Naive thymus-derived CD4-positive, alpha-beta T cell (primary cell): ENCODE results near the gene ZACN. TPM values are rescaled to one million over a fixed set of nuclear protein-coding genes. Genes with fewer than 3 reads are reported as not detected.

ENCODE experiments used
- ATAC-seq: fragments of 150-1000 bp; cut with Tn5 transposase; 2 replicates; pipeline ENCODE4 v1.10.0; 2021; ENCODE audit warnings: mild to moderate bottlenecking, moderate library complexity
- CTCF ChIA-PET: fragments of 350-600 bp; sonication (Branson Sonifier 250); formaldehyde crosslinking; loops from one replicate; lab custom pipeline; 2021; ENCODE audit warnings: antibody characterized with exemption; lab: Charles Lee
- POLR2A ChIA-PET: fragments of 350-600 bp; sonication (Branson Sonifier 250); formaldehyde crosslinking; loops from one replicate; lab custom pipeline; 2021; ENCODE audit warnings: antibody characterized with exemption, inconsistent platforms; lab: Charles Lee
- DNase-seq, 9 donors: peaks; one replicate each; pipeline versions ENCODE4 v3.0.0 to v3.0.0-alpha.2; 2020 to 2022; ENCODE audit warnings: mixed read lengths in 1 of 9
- H3K27ac ChIP-seq: one replicate; pipeline ENCODE4 v1.7.0; 2013; ENCODE audit warnings: mild to moderate bottlenecking, low read depth, low read length, moderate library complexity
- H3K27me3 ChIP-seq, 2 donors: one replicate each; pipeline ENCODE4 v1.7.0; 2013; ENCODE audit warnings: low read length in 2 of 2, mild to moderate bottlenecking in 2 of 2, moderate library complexity in 2 of 2; ENCODE audit not compliant: control insufficient read depth in 2 of 2, insufficient read depth in 2 of 2
- H3K36me3 ChIP-seq, 3 experiments: 1 replicate in 2 of 3; 2 replicates in 1 of 3; pipeline ENCODE4 v1.7.0; 2013; ENCODE audit warnings: low read length in 3 of 3, mild to moderate bottlenecking in 3 of 3, moderate library complexity in 1 of 3; ENCODE audit not compliant: insufficient read depth in 3 of 3, control insufficient read depth in 2 of 3
- H3K4me1 ChIP-seq, 2 donors: one replicate each; pipeline ENCODE4 v1.7.0; 2013; ENCODE audit warnings: low read length in 2 of 2, mild to moderate bottlenecking in 2 of 2, moderate library complexity in 1 of 2; ENCODE audit not compliant: control insufficient read depth in 2 of 2, insufficient read depth in 2 of 2
- H3K4me3 ChIP-seq: 2 replicates; pipeline ENCODE4 v1.7.0; 2013; ENCODE audit warnings: mild to moderate bottlenecking, low read length
- H3K9me3 ChIP-seq, 3 experiments: 1 replicate in 2 of 3; 2 replicates in 1 of 3; pipeline ENCODE4 v1.7.0; 2013; ENCODE audit warnings: low read length in 3 of 3; ENCODE audit not compliant: control insufficient read depth in 2 of 3
- H3K27ac Mint-ChIP-seq, 9 donors: one replicate each; pipeline ENCODE4 v1.8.0; 2020 to 2022; ENCODE audit warnings: mixed read lengths in 9 of 9, mild to moderate bottlenecking in 8 of 9, moderate library complexity in 5 of 9, inconsistent platforms in 2 of 9
- H3K27me3 Mint-ChIP-seq, 5 donors: one replicate each; pipeline ENCODE4 v1.8.0; 2021 to 2022; ENCODE audit warnings: mixed read lengths in 5 of 5, mild to moderate bottlenecking in 1 of 5
- H3K36me3 Mint-ChIP-seq, 5 donors: one replicate each; pipeline ENCODE4 v1.8.0; 2020 to 2022; ENCODE audit warnings: mixed read lengths in 5 of 5, mild to moderate bottlenecking in 3 of 5, inconsistent platforms in 1 of 5
- H3K4me1 Mint-ChIP-seq, 7 donors: one replicate each; pipeline ENCODE4 v1.8.0; 2020 to 2022; ENCODE audit warnings: mixed read lengths in 7 of 7, mild to moderate bottlenecking in 3 of 7, inconsistent platforms in 1 of 7
- H3K4me3 Mint-ChIP-seq, 10 donors: one replicate each; pipeline ENCODE4 v1.8.0; 2020 to 2022; ENCODE audit warnings: mild to moderate bottlenecking in 10 of 10, mixed read lengths in 10 of 10, moderate library complexity in 6 of 10, inconsistent platforms in 2 of 10
- H3K9me3 Mint-ChIP-seq, 11 donors: one replicate each; pipeline ENCODE4 v1.8.0; 2020 to 2022; ENCODE audit warnings: mixed read lengths in 11 of 11, mild to moderate bottlenecking in 4 of 11, inconsistent platforms in 1 of 11, moderate library complexity in 1 of 11
- intact Hi-C, 2 donors: fragments of 100-400 bp; cut with micrococcal nuclease; formaldehyde crosslinking; loops; one replicate each; pipeline ENCODE4 v1.15.1; 2023
- polyA plus RNA-seq, 2 donors: library from polyadenylated mRNA; unstranded; fragments of 300-500 nt; fragmentation: Illumina TruSeq; gene quantifications; one replicate each; pipeline ENCODE4 v1.2.3, GENCODE V29; 2021
- total RNA-seq, 6 experiments: library from RNA in 5 of 6; stranded (reverse) in 5 of 6; gene quantifications; 1 replicate in 5 of 6; 2 replicates in 1 of 6; pipeline ENCODE4 v1.2.3 and lab custom pipeline; 2021 to 2026

Gene ZACN
- total and polyA plus RNA-seq, 7 experiments from 2014 or later, result 0.24 to 4.6 (median 0.72) TPM; not detected in 1

DNA sequence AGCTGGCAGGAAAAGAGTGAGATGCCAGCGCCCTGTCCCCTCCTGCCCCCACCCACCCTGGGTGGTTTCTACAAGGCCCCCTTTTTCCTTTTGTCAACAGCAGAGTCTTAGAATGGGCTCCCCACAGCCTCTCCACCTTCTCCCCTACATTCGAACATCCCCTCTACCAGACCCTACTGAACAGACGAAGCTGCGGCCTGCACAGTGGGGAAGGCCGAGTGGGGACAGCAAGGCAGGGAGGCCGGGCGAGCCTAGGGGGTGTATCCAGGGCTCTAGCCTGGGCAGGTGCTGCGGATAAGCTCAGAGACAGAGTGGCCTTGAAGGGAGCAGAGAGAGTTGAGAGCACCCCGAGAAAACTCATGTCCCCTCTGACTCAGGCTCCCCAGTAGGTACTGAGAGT lies 7.4 kb downstream of the ZACN start:
- Mint-ChIP-seq H3K36me3 (peaks cover 0 to 22% (median 5%) of the 10 kb centered on the region in 5 donors), H3K27ac (peak overlapping the region in 1 of 9 donors; percentile 60), H3K4me3 (no peak overlapping the region), H3K27me3 (no peaks in the 10 kb centered on the region), H3K4me1 (peaks cover 0 to 4% (median 4%) of the 10 kb centered on the region in 7 donors), H3K9me3 (peaks cover 0 to 1% (median 0%) of the 10 kb centered on the region in 11 donors)
- H3K9me3 ChIP-seq, result no peaks in the 10 kb centered on the region
- ATAC-seq (no peak), DNase-seq (no peak)
- H3K4me3 ChIP-seq, result no peak overlapping the region
- no peaks in the 10 kb centered on the region for H3K27me3 ChIP-seq
- peaks cover 4 to 90% (median 24%) of the 10 kb centered on the region in 3 experiments for H3K36me3 ChIP-seq
- H3K27ac ChIP-seq, result no peak overlapping the region
- H3K4me1 ChIP-seq, result no peaks in the 10 kb centered on the region
- intact Hi-C loops, result no loop called here
- ChIA-PET CTCF (interaction anchor here (0.8 kb wide), 1 partner anchor 215 kb away, joined by 3 read pairs; no protein-coding TSS in a partner anchor), POLR2A (interaction anchor here (0.7 kb wide), 1 partner anchor 207 kb away, joined by 3 read pairs; no protein-coding TSS in a partner anchor)

DNA sequence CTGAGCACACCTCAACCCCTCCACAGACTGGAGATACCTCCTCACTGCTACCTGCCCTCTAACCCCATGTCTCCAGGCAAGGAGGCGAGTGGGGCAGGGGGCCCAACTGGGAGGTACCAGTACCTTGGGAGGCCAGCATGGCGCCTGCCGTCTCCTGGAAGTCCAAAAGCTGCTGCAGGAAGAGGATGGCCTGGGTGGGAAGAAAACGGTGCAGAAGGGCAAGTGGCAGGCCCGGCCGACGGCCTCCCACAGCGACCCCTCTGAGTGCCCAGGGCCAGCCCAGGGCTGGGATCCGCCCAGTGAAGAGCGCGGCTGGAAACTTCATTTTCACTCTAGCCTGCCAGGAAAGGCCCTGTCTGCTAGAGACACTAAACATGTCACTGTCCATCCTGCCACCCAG lies 8.5 kb downstream of the ZACN start:
- Mint-ChIP-seq H3K4me3 (no peak overlapping the region), H3K36me3 (peaks cover 0 to 27% (median 11%) of the 10 kb centered on the region in 5 donors), H3K4me1 (peaks cover 0 to 11% (median 6%) of the 10 kb centered on the region in 7 donors), H3K27ac (no peak overlapping the region), H3K27me3 (no peaks in the 10 kb centered on the region), H3K9me3 (peaks cover 0 to 1% (median 0%) of the 10 kb centered on the region in 11 donors)
- ChIA-PET POLR2A (no interaction called here), CTCF (no interaction called here)
- Histone ChIP-seq H3K4me3 (no peak overlapping the region), H3K27ac (no peak overlapping the region), H3K36me3 (peaks cover 4 to 99% (median 24%) of the 10 kb centered on the region in 3 experiments), H3K9me3 (no peaks in the 10 kb centered on the region), H3K27me3 (no peaks in the 10 kb centered on the region), H3K4me1 (no peaks in the 10 kb centered on the region)
- no peak for ATAC-seq
- intact Hi-C loops, result no loop called here
- DNase-seq, result no peak

GRCh38 chr17:76088041-76088867 lies 9.3 kb downstream of the ZACN start:
- Histone ChIP-seq H3K9me3 (no peaks in the 10 kb centered on the region), H3K4me3 (no peak overlapping the region), H3K36me3 (peaks cover 4 to 99% (median 25%) of the 10 kb centered on the region in 3 experiments), H3K4me1 (no peaks in the 10 kb centered on the region), H3K27ac (no peak overlapping the region), H3K27me3 (no peaks in the 10 kb centered on the region)
- POLR2A ChIA-PET, result interaction anchor here (1.6 to 3.5 kb wide), 2 partner anchors 9 to 15 kb away, joined by 4 to 13 read pairs; partner anchors contain the start of gene EXOC7
- Mint-ChIP-seq H3K36me3 (peaks cover 0 to 29% (median 11%) of the 10 kb centered on the region in 5 donors), H3K27me3 (no peaks in the 10 kb centered on the region), H3K4me1 (peaks cover 0 to 11% (median 6%) of the 10 kb centered on the region in 7 donors), H3K9me3 (peaks cover 0 to 1% (median 0%) of the 10 kb centered on the region in 11 donors), H3K27ac (no peak overlapping the region), H3K4me3 (no peak overlapping the region)
- intact Hi-C loops, result no loop called here
- DNase-seq (no peak), ATAC-seq (no peak)
- CTCF ChIA-PET, result interaction anchor here (1.9 kb wide), 1 partner anchor 74 kb away, joined by 5 read pairs; no protein-coding TSS in a partner anchor

- POLR2A ChIA-PET, result interaction anchor here (1.6 to 3.5 kb wide), 2 partner anchors 9 to 14 kb away, joined by 4 to 13 read pairs; partner anchors contain the start of gene EXOC7
- no peak overlapping the region for H3K4me3 Mint-ChIP-seq
- Histone ChIP-seq H3K27me3 (no peaks in the 10 kb centered on the region), H3K4me1 (no peaks in the 10 kb centered on the region), H3K27ac (no peak overlapping the region), H3K4me3 (no peak overlapping the region), H3K36me3 (peaks cover 4 to 99% (median 31%) of the 10 kb centered on the region in 3 experiments), H3K9me3 (no peaks in the 10 kb centered on the region)
- H3K27me3 Mint-ChIP-seq, result no peaks in the 10 kb centered on the region
- CTCF ChIA-PET, result interaction anchor here (0.5 to 1.9 kb wide), 2 partner anchors 8 to 75 kb away, joined by 3 to 5 read pairs; no protein-coding TSS in a partner anchor
- H3K9me3 Mint-ChIP-seq, result peaks cover 0 to 3% (median 0%) of the 10 kb centered on the region in 11 donors
- peaks cover 0 to 11% (median 6%) of the 10 kb centered on the region in 7 donors for H3K4me1 Mint-ChIP-seq
- H3K27ac Mint-ChIP-seq, result no peak overlapping the region
- DNase-seq, result no peak
- peaks cover 0 to 33% (median 11%) of the 10 kb centered on the region in 5 donors for H3K36me3 Mint-ChIP-seq
- ATAC-seq, result no peak
- intact Hi-C loops, result no loop called here
These were observed 10.0 kb downstream of the ZACN start for GRCh38 chr17:76088868-76089576.

DNA sequence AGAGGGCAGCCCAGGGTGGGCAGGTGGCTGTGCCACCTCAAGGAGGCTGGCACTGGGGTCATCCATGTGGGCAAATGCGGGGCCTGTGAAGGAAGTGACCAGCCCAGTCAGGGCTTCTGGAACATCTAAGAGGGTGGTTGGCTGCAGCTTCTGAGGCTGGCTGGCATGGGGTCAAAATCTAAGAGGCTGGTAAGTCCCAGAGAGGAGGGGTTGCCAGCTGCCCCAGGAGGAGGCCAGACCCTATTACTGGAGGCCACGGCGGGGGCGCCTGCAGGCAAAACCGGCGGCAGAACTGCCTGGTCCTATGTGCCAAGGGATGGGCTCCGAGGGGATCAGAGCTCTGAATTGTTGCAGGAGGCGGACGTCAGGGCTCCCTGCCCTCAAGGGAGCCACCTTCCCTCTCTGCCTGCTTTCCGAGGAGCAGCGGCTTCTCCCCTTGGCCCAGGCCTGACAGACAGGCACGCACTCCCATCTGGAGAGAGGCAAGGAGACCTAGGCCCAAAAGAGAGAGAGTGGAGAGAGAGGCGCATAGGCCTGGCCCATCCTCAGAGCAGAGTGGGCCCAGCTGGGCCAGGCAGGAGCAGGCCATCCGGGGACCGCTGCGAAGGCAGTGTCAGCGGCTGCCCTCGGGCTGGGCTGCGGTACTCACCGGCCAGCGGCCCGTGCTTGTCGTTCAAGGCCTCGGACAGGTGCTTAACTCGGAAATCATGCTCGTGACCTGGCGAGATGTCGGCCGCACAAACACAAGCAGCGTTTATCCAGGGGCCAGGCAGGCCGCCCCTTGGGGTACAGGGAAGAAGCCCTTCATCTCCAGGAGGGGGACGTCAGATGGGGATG lies 10.9 kb downstream of the ZACN start:
- Mint-ChIP-seq H3K4me3 (no peak overlapping the region), H3K36me3 (peaks cover 0 to 30% (median 6%) of the 10 kb centered on the region in 5 donors), H3K4me1 (peaks cover 0 to 11% (median 6%) of the 10 kb centered on the region in 7 donors), H3K9me3 (peaks cover 0 to 3% (median 0%) of the 10 kb centered on the region in 11 donors), H3K27ac (peak overlapping the region in 2 of 9 donors; percentile 32 to 49), H3K27me3 (no peaks in the 10 kb centered on the region)
- ATAC-seq (no peak), DNase-seq (no peak)
- ChIA-PET POLR2A (interaction anchor here (0.6 to 3.5 kb wide), 3 partner anchors 9 to 213 kb away, joined by 3 to 13 read pairs (median 4); partner anchors contain the start of gene EXOC7), CTCF (interaction anchor here (1.9 kb wide), 1 partner anchor 76 kb away, joined by 5 read pairs; no protein-coding TSS in a partner anchor)
- no peak overlapping the region for H3K27ac ChIP-seq
- intact Hi-C loops, result no loop called here
- no peak overlapping the region for H3K4me3 ChIP-seq
- H3K36me3 ChIP-seq, result peaks cover 4 to 99% (median 31%) of the 10 kb centered on the region in 3 experiments
- H3K27me3 ChIP-seq, result no peaks in the 10 kb centered on the region
- no peaks in the 10 kb centered on the region for H3K9me3 ChIP-seq
- H3K4me1 ChIP-seq, result no peaks in the 10 kb centered on the region
